PC-3 (cell line): Measurements from ENCODE around the gene CLK2. TPM values are rescaled to one million over a fixed set of nuclear protein-coding genes. Genes with fewer than 3 reads are reported as not detected.

Experiments
- ATAC-seq: fragments of 200-7000 bp; cut with Tn5 transposase; 2 replicates; pipeline ENCODE4 v1.9.1; 2020; ENCODE audit warnings: mild to moderate bottlenecking, moderate library complexity
- BruUV-seq: library from RNA; stranded (reverse); fragments of 400-500 nt; replicated peaks from 2 replicates; lab custom pipeline; 2021; lab: Mats Ljungman, UMichigan
- CTCF ChIA-PET: fragments of 300-600 bp; sonication (Branson Sonifier 250); formaldehyde crosslinking; loops from one replicate; lab custom pipeline; 2022; ENCODE audit warnings: antibody characterized with exemption; lab: Charles Lee
- POLR2A ChIA-PET: fragments of 300-600 bp; sonication (Branson Sonifier 250); formaldehyde crosslinking; loops from one replicate; lab custom pipeline; 2022; ENCODE audit warnings: antibody characterized with exemption; ENCODE audit not compliant: unreplicated experiment; lab: Charles Lee
- DNase-seq: peaks from one replicate; pipeline ENCODE4 v3.0.0-alpha.2; 2015
- H2AFZ ChIP-seq: fragments of 300-600 bp; sonication (generic); 2 replicates; pipeline ENCODE4 v1.6.0; 2016; ENCODE audit warnings: antibody characterized with exemption, low read length
- H3F3A ChIP-seq: fragments of 300-600 bp; sonication (generic); one replicate; pipeline ENCODE4 v1.6.0; 2017; ENCODE audit warnings: antibody characterized with exemption, low read length, control low read depth, mild to moderate bottlenecking; ENCODE audit not compliant: unreplicated experiment
- H3K27ac ChIP-seq: fragments of 300-600 bp; sonication (generic); 2 replicates; pipeline ENCODE4 v1.5.1; 2016; ENCODE audit warnings: mild to moderate bottlenecking, low read length
- H3K27me3 ChIP-seq: fragments of 300-600 bp; sonication (generic); 2 replicates; pipeline ENCODE4 v1.6.1; 2016; ENCODE audit warnings: low read length, mixed read lengths
- H3K36me3 ChIP-seq: fragments of 300-600 bp; sonication (generic); 2 replicates; pipeline ENCODE4 v1.6.1; 2016; ENCODE audit warnings: low read depth, mixed run types, low read length, mixed read lengths
- H3K4me1 ChIP-seq: fragments of 300-600 bp; sonication (generic); 2 replicates; pipeline ENCODE4 v1.5.1; 2016; ENCODE audit warnings: low read length; ENCODE audit not compliant: insufficient read depth
- H3K4me2 ChIP-seq: fragments of 300-600 bp; sonication (generic); 2 replicates; pipeline ENCODE4 v1.6.0; 2016; ENCODE audit warnings: low read length
- H3K4me3 ChIP-seq: fragments of 300-600 bp; sonication (generic); 2 replicates; pipeline ENCODE4 v1.5.1; 2016; ENCODE audit warnings: mild to moderate bottlenecking, low read length, mixed read lengths
- H3K79me2 ChIP-seq: fragments of 300-600 bp; sonication (generic); 2 replicates; pipeline ENCODE4 v1.6.1; 2017; ENCODE audit warnings: low read length, mixed read lengths
- H3K9ac ChIP-seq: fragments of 300-600 bp; sonication (generic); 2 replicates; pipeline ENCODE4 v1.6.0; 2016; ENCODE audit warnings: mild to moderate bottlenecking, low read length
- H3K9me2 ChIP-seq: fragments of 300-600 bp; sonication (generic); replicated peaks from 2 replicates; pipeline ENCODE4 v1.6.1; 2016; ENCODE audit warnings: mixed run types, low read length, mixed read lengths
- H3K9me3 ChIP-seq: fragments of 300-600 bp; sonication (generic); 2 replicates; pipeline ENCODE4 v1.6.1; 2016; ENCODE audit warnings: low read length, mixed read lengths
- H4K20me1 ChIP-seq: fragments of 300-600 bp; sonication (generic); 2 replicates; pipeline ENCODE4 v1.6.1; 2016; ENCODE audit warnings: low read length, mixed read lengths
- EZH2 ChIP-seq: fragments of 300-600 bp; sonication (generic); IDR thresholded peaks from one replicate; pipeline ENCODE4 v1.6.1; 2017; ENCODE audit warnings: antibody characterized with exemption, mild to moderate bottlenecking, low read length; ENCODE audit not compliant: unreplicated experiment
- EZH2phosphoT487 ChIP-seq: fragments of 300-600 bp; sonication (generic); IDR thresholded peaks from 2 replicates; pipeline ENCODE4 v1.6.1; 2018; ENCODE audit warnings: mild to moderate bottlenecking, antibody characterized with exemption, low read length, borderline replicate concordance
- intact Hi-C: fragments of 100-400 bp; cut with micrococcal nuclease; formaldehyde crosslinking; loops from 2 replicates; pipeline ENCODE4 v1.9.0; 2023
- total RNA-seq: library from RNA; depleted of rRNA; stranded (reverse); fragments of >200 nt; gene quantifications from 2 replicates; pipeline ENCODE4 v1.2.3, GENCODE V29; 2014
- TF ChIP-seq, protein P1 (sequence below): fragments of 300-600 bp; sonication (generic); conservative IDR thresholded peaks from 2 replicates; pipeline ENCODE4 v1.5.1; 2017; ENCODE audit warnings: antibody characterized with exemption, low read depth, mild to moderate bottlenecking, low read length

The CLK2 gene
- total RNA-seq, 1 experiment from 2014 or later: 49.9 TPM

GRCh38 chr1:155261852-155262673 lies 11.2 kb downstream of the CLK2 start, which contains the start of gene SCAMP3:
SCAMP3 (minus strand) TSS chr1:155262360; CDS start chr1:155262151, 209 bp downstream.
- no peaks in the 10 kb centered on the region for H3K27me3 ChIP-seq
- H3K9me3 ChIP-seq: no peaks in the 10 kb centered on the region
- intact Hi-C loops: no loop called here
- DNase-seq (peak; percentile 99), ATAC-seq (peak; percentile 94)
- no peaks in the 10 kb centered on the region for H4K20me1 ChIP-seq
- no peaks in the 10 kb centered on the region for H3K9me2 ChIP-seq
- ChIA-PET CTCF (interaction anchor here (0.6 to 1.6 kb wide), 2 partner anchors 11 to 37 kb away, joined by 4 to 10 read pairs; no protein-coding TSS in a partner anchor), POLR2A (interaction anchor here (0.6 to 1.2 kb wide), 2 partner anchors 61 to 62 kb away, joined by 3 to 4 read pairs; no protein-coding TSS in a partner anchor)
- TF ChIP-seq EZH2: no peak
- TF ChIP-seq EZH2phosphoT487: no peak
- TF ChIP-seq, protein P1, sequence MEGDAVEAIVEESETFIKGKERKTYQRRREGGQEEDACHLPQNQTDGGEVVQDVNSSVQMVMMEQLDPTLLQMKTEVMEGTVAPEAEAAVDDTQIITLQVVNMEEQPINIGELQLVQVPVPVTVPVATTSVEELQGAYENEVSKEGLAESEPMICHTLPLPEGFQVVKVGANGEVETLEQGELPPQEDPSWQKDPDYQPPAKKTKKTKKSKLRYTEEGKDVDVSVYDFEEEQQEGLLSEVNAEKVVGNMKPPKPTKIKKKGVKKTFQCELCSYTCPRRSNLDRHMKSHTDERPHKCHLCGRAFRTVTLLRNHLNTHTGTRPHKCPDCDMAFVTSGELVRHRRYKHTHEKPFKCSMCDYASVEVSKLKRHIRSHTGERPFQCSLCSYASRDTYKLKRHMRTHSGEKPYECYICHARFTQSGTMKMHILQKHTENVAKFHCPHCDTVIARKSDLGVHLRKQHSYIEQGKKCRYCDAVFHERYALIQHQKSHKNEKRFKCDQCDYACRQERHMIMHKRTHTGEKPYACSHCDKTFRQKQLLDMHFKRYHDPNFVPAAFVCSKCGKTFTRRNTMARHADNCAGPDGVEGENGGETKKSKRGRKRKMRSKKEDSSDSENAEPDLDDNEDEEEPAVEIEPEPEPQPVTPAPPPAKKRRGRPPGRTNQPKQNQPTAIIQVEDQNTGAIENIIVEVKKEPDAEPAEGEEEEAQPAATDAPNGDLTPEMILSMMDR: no peak; the same call in 1 of the 2 replicates
- peaks cover 20% of the 10 kb centered on the region for H3K79me2 ChIP-seq
- peaks cover 40% of the 10 kb centered on the region for H3K36me3 ChIP-seq
- H3F3A ChIP-seq: peaks cover 11% of the 10 kb centered on the region
- H2AFZ ChIP-seq: peak within 1 kb of the TSS; percentile 72
- peak within 1 kb of the TSS; percentile 95 for H3K4me2 ChIP-seq
- H3K9ac ChIP-seq: peak within 1 kb of the TSS; percentile 89
- peak within 1 kb of the TSS; percentile 69 for H3K27ac ChIP-seq
- BruUV-seq: TSS peak; percentile 62
- peak within 1 kb of the TSS; percentile 88 for H3K4me3 ChIP-seq
- peaks cover 16% of the 10 kb centered on the region for H3K4me1 ChIP-seq

- ATAC-seq (peak; percentile 23), DNase-seq (no peak)
- H3K27ac ChIP-seq: peak overlapping the region; percentile 69
- ChIA-PET CTCF (interaction anchor here (0.6 to 1.6 kb wide), 3 partner anchors 11 to 52 kb away, joined by 4 to 10 read pairs (median 4); no protein-coding TSS in a partner anchor), POLR2A (interaction anchor here (0.6 to 1.2 kb wide), 2 partner anchors 61 to 62 kb away, joined by 3 to 4 read pairs; no protein-coding TSS in a partner anchor)
- TF ChIP-seq EZH2 (no peak), EZH2phosphoT487 (no peak)
- TF ChIP-seq, protein P1: no peak; the same call in none of the 2 replicates
- peaks cover 20% of the 10 kb centered on the region for H3K79me2 ChIP-seq
- H3K27me3 ChIP-seq: no peaks in the 10 kb centered on the region
- H3F3A ChIP-seq: peaks cover 11% of the 10 kb centered on the region
- no peaks in the 10 kb centered on the region for H3K9me3 ChIP-seq
- BruUV-seq: no TSS peak
- H3K4me2 ChIP-seq: peak overlapping the region; percentile 95
- H3K4me3 ChIP-seq: peak overlapping the region; percentile 88
- peaks cover 37% of the 10 kb centered on the region for H3K36me3 ChIP-seq
- peak overlapping the region; percentile 89 for H3K9ac ChIP-seq
- H3K9me2 ChIP-seq: no peaks in the 10 kb centered on the region
- H3K4me1 ChIP-seq: peaks cover 16% of the 10 kb centered on the region
- intact Hi-C loops: no loop called here
- H2AFZ ChIP-seq: peak overlapping the region; percentile 72
- H4K20me1 ChIP-seq: no peaks in the 10 kb centered on the region
Measured at GRCh38 chr1:155261493-155261851, 11.8 kb downstream of the CLK2 start.
